HUES64 (cell line): Measurements from ENCODE around the gene E2F8.
"Not testable (repeated sequence)": the region's sequence is repeated elsewhere in the genome, so short reads cannot be mapped to it uniquely, and the experiment has no call there.

Source experiments
- H3K27ac ChIP-seq: 2 replicates; pipeline ENCODE4 v1.7.0; 2013; ENCODE audit warnings: low read depth, low read length, inconsistent platforms
- H3K27me3 ChIP-seq: 2 replicates; pipeline ENCODE4 v1.6.1; 2013; ENCODE audit warnings: mild to moderate bottlenecking, low read length; ENCODE audit not compliant: insufficient read depth
- H3K36me3 ChIP-seq: 2 replicates; pipeline ENCODE4 v1.6.1; 2013; ENCODE audit warnings: mild to moderate bottlenecking, low read length; ENCODE audit not compliant: insufficient read depth
- H3K4me1 ChIP-seq: 2 replicates; pipeline ENCODE4 v1.6.1; 2013; ENCODE audit warnings: mild to moderate bottlenecking, low read length, moderate library complexity; ENCODE audit not compliant: insufficient read depth
- H3K4me3 ChIP-seq: 2 replicates; pipeline ENCODE4 v1.5.1; 2013; ENCODE audit warnings: mild to moderate bottlenecking, low read length, moderate library complexity
- H3K9ac ChIP-seq: 2 replicates; pipeline ENCODE4 v1.6.1; 2013; ENCODE audit warnings: mild to moderate bottlenecking, low read depth, low read length
- H3K9me3 ChIP-seq: 2 replicates; pipeline ENCODE4 v1.6.1; 2013; ENCODE audit warnings: low read depth, low read length; ENCODE audit not compliant: insufficient read depth
- WGBS: fragments of 150-250, 120-280 bp; methylation state at CpG from one replicate; pipeline ENCODE4 v1.1.7; 2013; ENCODE audit warnings: missing lambda C conversion rate; 5-methylcytosine and 5-hydroxymethylcytosine counted together

Gene E2F8

GRCh38 chr11:19273219-19273618, 32.5 kb upstream of the E2F8 start:
- H3K4me1 ChIP-seq, H3K27ac ChIP-seq, H3K4me3 ChIP-seq, H3K9me3 ChIP-seq, H3K36me3 ChIP-seq, H3K9ac ChIP-seq, H3K27me3 ChIP-seq: not testable (repeated sequence)
- WGBS = 97% methylated on average over 5 of the region's 5 CpGs

GRCh38 chr11:19268909-19269308, 28.2 kb upstream of the E2F8 start:
- Histone ChIP-seq H3K36me3 (no peaks in the 10 kb centered on the region), H3K27me3 (no peaks in the 10 kb centered on the region), H3K4me1 (no peaks in the 10 kb centered on the region), H3K4me3 (no peak overlapping the region), H3K9ac (no peak overlapping the region), H3K27ac (no peak overlapping the region), H3K9me3 (no peaks in the 10 kb centered on the region)
- 92% methylated on average over 1 of the region's 1 CpG for WGBS

DNA sequence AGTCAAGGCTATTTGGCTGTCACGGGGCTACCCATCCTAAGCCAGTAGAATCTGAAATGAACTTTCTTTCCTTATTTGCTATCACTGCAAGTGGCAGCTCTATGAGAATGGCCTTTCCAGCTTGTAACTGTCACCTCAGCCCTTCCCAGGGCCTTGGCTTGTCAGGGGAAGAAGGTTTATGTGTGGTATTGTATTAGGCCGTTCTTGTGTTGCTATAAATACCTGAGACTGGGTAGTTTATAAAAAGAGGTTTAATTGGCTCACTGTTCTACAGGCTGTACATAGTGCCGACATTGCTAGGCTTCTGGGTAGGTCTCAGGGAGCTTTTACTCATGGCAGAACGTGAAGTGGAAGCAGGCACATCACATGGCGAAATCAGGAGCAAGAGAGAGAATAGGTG, 26.8 kb upstream of the E2F8 start:
- no peak overlapping the region for H3K9ac ChIP-seq
- H3K4me3 ChIP-seq = no peak overlapping the region
- peaks cover 8% of the 10 kb centered on the region; the same call in 1 of the 2 replicates for H3K4me1 ChIP-seq
- no peaks in the 10 kb centered on the region for H3K36me3 ChIP-seq
- WGBS = 94% methylated on average over 5 of the region's 5 CpGs
- no peaks in the 10 kb centered on the region for H3K9me3 ChIP-seq
- H3K27me3 ChIP-seq = no peaks in the 10 kb centered on the region
- no peak overlapping the region for H3K27ac ChIP-seq

- Histone ChIP-seq H3K27me3 (no peaks in the 10 kb centered on the region), H3K4me1 (peaks cover 14% of the 10 kb centered on the region; the same call in 1 of the 2 replicates), H3K9ac (no peak overlapping the region), H3K36me3 (no peaks in the 10 kb centered on the region), H3K27ac (no peak overlapping the region), H3K4me3 (no peak overlapping the region), H3K9me3 (no peaks in the 10 kb centered on the region)
- WGBS = 78% methylated on average over 3 of the region's 3 CpGs
Observed at GRCh38 chr11:19263333-19263732, 22.6 kb upstream of the E2F8 start.

- no peak overlapping the region for H3K4me3 ChIP-seq
- peaks cover 14% of the 10 kb centered on the region; the same call in 1 of the 2 replicates for H3K4me1 ChIP-seq
- no peak overlapping the region for H3K27ac ChIP-seq
- H3K36me3 ChIP-seq = no peaks in the 10 kb centered on the region
- H3K9ac ChIP-seq = no peak overlapping the region
- 58% methylated on average over 5 of the region's 6 CpGs for WGBS
- peaks cover 2% of the 10 kb centered on the region; the same call in 1 of the 2 replicates for H3K9me3 ChIP-seq
- no peaks in the 10 kb centered on the region for H3K27me3 ChIP-seq
Observed at GRCh38 chr11:19259487-19260345, 19.0 kb upstream of the E2F8 start.

- Histone ChIP-seq H3K36me3 (no peaks in the 10 kb centered on the region), H3K4me1 (peaks cover 14% of the 10 kb centered on the region; the same call in 1 of the 2 replicates), H3K9ac (no peak overlapping the region), H3K9me3 (peaks cover 3% of the 10 kb centered on the region; the same call in 1 of the 2 replicates), H3K4me3 (no peak overlapping the region), H3K27ac (no peak overlapping the region), H3K27me3 (no peaks in the 10 kb centered on the region)
- 75% methylated on average over 4 of the region's 4 CpGs for WGBS
Observed at GRCh38 chr11:19258641-19259230, 18.0 kb upstream of the E2F8 start.

DNA sequence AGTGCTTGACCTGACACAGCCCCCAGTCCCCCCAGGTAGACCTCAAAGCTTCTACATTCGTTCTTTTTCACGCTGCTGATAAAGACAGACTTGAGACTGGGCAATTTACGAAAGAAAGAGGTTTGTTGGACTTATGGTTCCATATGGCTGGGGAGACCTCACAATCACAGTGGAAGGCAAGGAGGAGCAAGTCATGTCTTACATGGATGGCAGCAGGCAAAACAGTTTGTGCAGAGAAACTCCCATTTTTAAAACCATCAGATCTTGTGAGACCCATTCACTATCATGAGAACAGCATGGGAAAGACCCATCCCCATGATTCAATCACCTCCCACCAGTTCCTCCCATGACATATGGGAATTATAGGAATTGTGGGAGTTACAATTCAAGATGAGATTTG, 13.7 kb upstream of the E2F8 start:
- WGBS = 60% methylated on average over 3 of the region's 3 CpGs
- H3K4me3 ChIP-seq, H3K36me3 ChIP-seq, H3K4me1 ChIP-seq, H3K9me3 ChIP-seq, H3K9ac ChIP-seq, H3K27me3 ChIP-seq, H3K27ac ChIP-seq: not testable (repeated sequence)

DNA sequence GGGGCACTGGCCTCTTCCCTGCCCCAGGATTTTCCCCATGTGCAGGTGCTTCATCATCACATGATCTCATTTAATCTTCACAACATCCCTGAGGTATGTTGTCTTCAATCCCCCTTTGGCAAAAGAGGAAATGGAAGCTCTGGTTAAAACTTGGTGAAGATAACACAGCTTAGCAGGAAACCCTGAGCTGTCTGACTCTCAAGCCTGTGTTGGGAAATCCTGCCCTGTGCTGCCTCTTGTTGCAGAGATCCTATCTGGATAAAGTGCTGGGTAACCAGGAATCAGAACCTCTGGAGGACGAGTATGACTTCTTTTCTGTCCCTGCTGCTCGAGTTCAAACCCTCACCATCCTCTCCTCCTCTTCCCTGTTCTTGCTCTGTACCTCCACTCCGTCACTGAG, 13.1 kb upstream of the E2F8 start:
- 90% methylated on average over 3 of the region's 3 CpGs for WGBS
- peaks cover 6% of the 10 kb centered on the region; the same call in 1 of the 2 replicates for H3K9me3 ChIP-seq

DNA sequence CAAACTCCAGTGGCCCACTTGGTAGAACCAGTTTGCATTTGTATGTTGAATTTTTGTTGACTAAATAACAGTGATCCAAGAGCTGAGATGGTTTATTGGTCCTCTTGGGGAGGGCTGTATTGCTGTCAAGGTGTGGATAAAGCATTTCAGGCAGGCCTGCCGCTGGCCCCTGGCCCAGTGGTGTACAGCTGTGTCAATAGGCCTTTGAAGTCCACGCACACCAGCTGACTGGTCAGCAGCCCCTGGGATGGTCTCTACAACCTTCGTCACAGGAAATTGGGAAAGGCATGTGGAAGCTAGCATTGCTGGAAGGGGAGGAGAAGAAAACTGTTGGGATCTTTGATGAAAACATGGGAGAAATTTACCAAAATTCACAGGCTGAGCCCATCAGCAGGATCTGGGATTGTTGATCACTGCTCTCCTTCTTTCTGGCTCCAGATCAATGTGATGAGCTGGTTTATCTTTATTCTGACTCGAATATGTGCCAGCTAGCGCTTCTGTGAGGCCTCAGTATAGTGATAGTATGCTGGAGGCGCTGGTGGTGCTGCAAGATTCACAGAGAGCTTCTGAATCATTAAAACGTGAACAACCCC, 12.5 kb upstream of the E2F8 start:
- no peak overlapping the region for H3K9ac ChIP-seq
- no peaks in the 10 kb centered on the region for H3K36me3 ChIP-seq
- peaks cover 6% of the 10 kb centered on the region; the same call in 1 of the 2 replicates for H3K9me3 ChIP-seq
- H3K27ac ChIP-seq = no peak overlapping the region
- no peaks in the 10 kb centered on the region for H3K4me1 ChIP-seq
- no peak overlapping the region for H3K4me3 ChIP-seq
- H3K27me3 ChIP-seq = no peaks in the 10 kb centered on the region
- WGBS = 93% methylated on average over 7 of the region's 7 CpGs

More for the DNA sequence above, 13.1 kb upstream of the E2F8 start:
- Histone ChIP-seq H3K27me3 (no peaks in the 10 kb centered on the region), H3K9ac (no peak overlapping the region), H3K36me3 (no peaks in the 10 kb centered on the region), H3K27ac (no peak overlapping the region), H3K4me1 (no peaks in the 10 kb centered on the region), H3K4me3 (no peak overlapping the region)

- Histone ChIP-seq H3K27ac (no peak overlapping the region), H3K4me3 (no peak overlapping the region)
Observed at GRCh38 chr11:19252394-19253152, 11.8 kb upstream of the E2F8 start.

GRCh38 chr11:19251577-19251976, 10.8 kb upstream of the E2F8 start:
- no peaks in the 10 kb centered on the region for H3K36me3 ChIP-seq
- H3K27me3 ChIP-seq = no peaks in the 10 kb centered on the region
- H3K4me3 ChIP-seq = no peak overlapping the region

More at GRCh38 chr11:19252394-19253152, 11.8 kb upstream of the E2F8 start:
- Histone ChIP-seq H3K9ac (no peak overlapping the region), H3K4me1 (no peaks in the 10 kb centered on the region), H3K9me3 (peaks cover 6% of the 10 kb centered on the region; the same call in 1 of the 2 replicates), H3K27me3 (no peaks in the 10 kb centered on the region), H3K36me3 (no peaks in the 10 kb centered on the region)
- WGBS = 91% methylated on average over 8 of the region's 8 CpGs

More at GRCh38 chr11:19251577-19251976, 10.8 kb upstream of the E2F8 start:
- H3K9ac ChIP-seq = no peak overlapping the region
- H3K4me1 ChIP-seq = no peaks in the 10 kb centered on the region
- H3K9me3 ChIP-seq = peaks cover 6% of the 10 kb centered on the region; the same call in 1 of the 2 replicates
- no peak overlapping the region for H3K27ac ChIP-seq
